Karpas-422 (cell line): ENCODE data around the gene LTA4H. TPM values are rescaled to one million over a fixed set of nuclear protein-coding genes. Genes with fewer than 3 reads are reported as not detected.

Source experiments
- total RNA-seq: library from RNA; depleted of rRNA; stranded (reverse); fragments of >200 nt; shearing (Covaris generic); gene quantifications from 2 replicates; pipeline ENCODE4 v1.2.3, GENCODE V29; 2014; ENCODE audit warnings: low replicate concordance; rRNA removed

LTA4H gene
- total RNA-seq, 1 experiment from 2014 or later, result 120 TPM

Other genes with a start within 250 kb of the LTA4H start
- gene NTN4, start 244.8 kb downstream of the LTA4H start, total RNA-seq, result not detected in 2 replicates
- gene SNRPF, start 176.6 kb downstream of the LTA4H start, total RNA-seq, result 17.6 and 41.4 TPM in 2 replicates
- 0.07 TPM in 1 of 2 replicates, not detected in the other for gene CCDC38, start 93.0 kb downstream of the LTA4H start, total RNA-seq
- 0.29 and 0.56 TPM in 2 replicates for gene AMDHD1, start 92.3 kb downstream of the LTA4H start, total RNA-seq
- gene HAL, start 39.2 kb downstream of the LTA4H start, total RNA-seq, result 0.07 and 0.69 TPM in 2 replicates
- gene ELK3, start 158.8 kb upstream of the LTA4H start, total RNA-seq, result 1.2 and 1.8 TPM in 2 replicates